Duodenal mucosa (tissue), 2 donors: ENCODE results near the gene GLI2.

ENCODE experiments used
- H3K27ac ChIP-seq: one replicate; pipeline ENCODE4 v1.7.0; 2013; ENCODE audit warnings: low read depth, low read length
- H3K27me3 ChIP-seq, 2 donors: one replicate each; pipeline ENCODE4 v1.7.0; 2013; ENCODE audit warnings: low read length in 2 of 2, control low read depth in 1 of 2; ENCODE audit not compliant: insufficient read depth in 2 of 2, control insufficient read depth in 1 of 2
- H3K36me3 ChIP-seq, 2 donors: one replicate each; pipeline ENCODE4 v1.7.0; 2013; ENCODE audit warnings: low read length in 2 of 2, control low read depth in 1 of 2; ENCODE audit not compliant: insufficient read depth in 2 of 2, control insufficient read depth in 1 of 2
- H3K4me1 ChIP-seq, 2 donors: one replicate each; pipeline ENCODE4 v1.7.0; 2013; ENCODE audit warnings: low read length in 2 of 2, control low read depth in 1 of 2; ENCODE audit not compliant: insufficient read depth in 2 of 2, control insufficient read depth in 1 of 2
- H3K4me3 ChIP-seq, 2 donors: one replicate each; pipeline ENCODE4 v1.7.0; 2013; ENCODE audit warnings: low read length in 2 of 2, low read depth in 1 of 2
- H3K9ac ChIP-seq, 2 donors: one replicate each; pipeline ENCODE4 v1.7.0; 2013; ENCODE audit warnings: low read length in 2 of 2, low read depth in 1 of 2
- H3K9me3 ChIP-seq, 2 donors: one replicate each; pipeline ENCODE4 v1.7.0; 2013; ENCODE audit warnings: low read length in 2 of 2, control low read depth in 1 of 2; ENCODE audit not compliant: control insufficient read depth in 1 of 2

GLI2 gene

DNA sequence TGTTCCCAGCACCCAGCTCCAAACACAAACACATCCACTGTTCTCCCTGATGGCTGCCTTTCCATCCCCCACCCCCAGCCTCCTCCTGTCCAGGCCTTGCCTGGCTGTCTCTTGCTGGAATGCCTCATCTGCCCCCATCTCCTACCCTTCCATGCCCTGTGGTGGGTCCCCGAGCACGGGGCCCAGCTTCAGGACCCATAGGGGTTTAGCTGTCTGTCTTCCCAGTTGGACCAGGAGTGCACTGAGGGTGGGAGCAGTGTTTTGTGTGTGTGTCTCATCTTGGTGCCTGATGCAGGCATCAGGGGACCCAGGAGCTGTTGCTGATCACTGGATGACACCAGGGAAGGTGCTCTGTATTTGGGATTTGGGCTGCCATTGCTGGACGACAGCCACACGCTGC, 34.5 kb downstream of the GLI2 start:
- peaks cover 0 to 10% of the 10 kb centered on the region in 2 donors for H3K4me1 ChIP-seq
- no peaks in the 10 kb centered on the region for H3K27me3 ChIP-seq
- H3K9me3 ChIP-seq, result no peaks in the 10 kb centered on the region
- no peaks in the 10 kb centered on the region for H3K36me3 ChIP-seq
- H3K27ac ChIP-seq, result no peak overlapping the region
- no peak overlapping the region for H3K4me3 ChIP-seq
- no peak overlapping the region for H3K9ac ChIP-seq

DNA sequence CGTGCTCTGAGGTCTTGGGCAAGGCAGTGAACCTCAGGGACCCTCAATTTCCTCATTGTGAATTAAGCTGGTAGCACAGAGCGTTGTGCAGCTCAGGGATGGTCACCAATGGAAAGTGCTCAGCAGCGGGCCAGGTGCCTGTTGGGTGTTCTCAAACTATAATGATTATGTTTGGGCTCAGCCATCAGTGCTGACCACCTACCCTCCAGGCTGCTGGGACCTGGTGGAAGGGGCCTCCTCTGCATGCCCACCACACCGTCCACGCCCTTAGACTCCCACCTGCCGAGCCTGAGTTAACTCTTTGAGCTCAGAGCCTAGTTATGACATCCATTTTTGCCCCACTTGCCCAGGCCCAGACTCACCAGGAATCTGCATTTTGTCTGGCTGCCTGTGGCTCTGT, 35.0 kb downstream of the GLI2 start:
- Histone ChIP-seq H3K9me3 (no peaks in the 10 kb centered on the region), H3K4me1 (peaks cover 0 to 10% of the 10 kb centered on the region in 2 donors), H3K4me3 (no peak overlapping the region), H3K27me3 (no peaks in the 10 kb centered on the region), H3K27ac (no peak overlapping the region), H3K9ac (no peak overlapping the region), H3K36me3 (no peaks in the 10 kb centered on the region)

DNA sequence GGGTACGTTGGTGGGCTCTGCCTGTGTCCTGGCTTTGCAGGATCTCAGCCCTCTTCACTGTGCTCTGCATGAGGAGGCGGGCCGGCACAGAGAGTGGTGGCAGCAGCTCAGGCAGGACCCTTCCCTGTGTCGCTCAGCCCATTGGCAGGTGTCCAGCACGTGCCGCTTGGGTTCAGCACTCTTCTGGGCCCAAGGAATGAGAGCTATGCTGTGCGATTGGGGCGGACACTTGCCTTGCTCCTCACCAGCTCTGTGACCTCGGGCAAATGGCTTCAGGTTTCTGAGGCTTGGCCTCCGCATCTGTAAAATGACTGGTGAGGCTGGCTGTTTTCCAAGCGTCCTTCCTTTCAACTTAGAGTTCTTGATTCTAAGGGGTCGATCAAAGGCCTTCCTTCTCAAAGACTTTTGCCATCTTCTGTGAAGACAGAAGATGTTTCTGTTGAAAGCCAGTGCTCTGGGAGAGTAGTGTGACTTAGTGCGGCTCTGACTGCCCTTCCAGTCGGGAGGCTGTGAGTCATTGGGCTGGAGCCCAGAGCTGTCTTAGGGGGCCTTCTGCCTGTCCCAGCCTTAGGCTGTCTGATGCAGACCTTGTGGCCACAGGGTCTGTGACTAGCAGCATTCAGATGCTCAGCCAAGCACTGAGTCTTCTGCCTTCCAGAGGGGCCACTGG, 35.6 kb downstream of the GLI2 start:
- no peak overlapping the region for H3K27ac ChIP-seq

DNA sequence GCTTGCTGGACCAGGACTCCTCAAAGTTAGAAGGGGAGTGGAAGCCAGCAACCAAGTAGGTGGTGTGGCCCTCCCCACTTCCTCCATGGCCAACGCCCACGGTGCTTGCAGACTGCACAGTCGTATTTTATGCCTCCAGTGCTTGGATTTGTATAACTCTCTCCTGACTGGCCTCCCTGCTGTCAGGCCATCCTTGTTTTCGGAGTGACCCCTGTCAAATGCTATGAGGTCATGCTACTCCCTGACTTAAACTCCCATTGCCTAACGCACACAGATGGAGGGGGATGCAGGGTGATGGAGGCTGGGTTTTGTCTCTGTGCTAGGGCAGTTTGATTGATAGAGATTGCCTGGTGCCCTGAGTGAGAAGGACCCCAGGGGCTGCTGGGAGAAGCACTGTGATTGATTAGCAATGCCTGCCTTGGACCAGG, 36.1 kb downstream of the GLI2 start:
- H3K27ac ChIP-seq, result no peak overlapping the region
- no peaks in the 10 kb centered on the region for H3K9me3 ChIP-seq
- no peak overlapping the region for H3K9ac ChIP-seq
- no peaks in the 10 kb centered on the region for H3K36me3 ChIP-seq
- no peak overlapping the region for H3K4me3 ChIP-seq
- H3K4me1 ChIP-seq, result peaks cover 0 to 10% of the 10 kb centered on the region in 2 donors
- no peaks in the 10 kb centered on the region for H3K27me3 ChIP-seq

More for the DNA sequence above, 35.6 kb downstream of the GLI2 start:
- Histone ChIP-seq H3K4me3 (no peak overlapping the region), H3K27me3 (no peaks in the 10 kb centered on the region), H3K9ac (no peak overlapping the region), H3K9me3 (no peaks in the 10 kb centered on the region), H3K4me1 (peaks cover 0 to 10% of the 10 kb centered on the region in 2 donors), H3K36me3 (no peaks in the 10 kb centered on the region)

- no peaks in the 10 kb centered on the region for H3K9me3 ChIP-seq
- H3K36me3 ChIP-seq, result no peaks in the 10 kb centered on the region
- no peak overlapping the region for H3K9ac ChIP-seq
- peaks cover 0 to 10% of the 10 kb centered on the region in 2 donors for H3K4me1 ChIP-seq
- no peak overlapping the region for H3K4me3 ChIP-seq
- no peak overlapping the region for H3K27ac ChIP-seq
- no peaks in the 10 kb centered on the region for H3K27me3 ChIP-seq
These were observed 36.6 kb downstream of the GLI2 start for GRCh38 chr2:120772261-120772660.

GRCh38 chr2:120773186-120773800, 37.6 kb downstream of the GLI2 start:
- no peaks in the 10 kb centered on the region for H3K36me3 ChIP-seq
- peaks cover 0 to 10% of the 10 kb centered on the region in 2 donors for H3K4me1 ChIP-seq
- no peaks in the 10 kb centered on the region for H3K27me3 ChIP-seq
- no peak overlapping the region for H3K9ac ChIP-seq
- no peak overlapping the region for H3K4me3 ChIP-seq
- no peaks in the 10 kb centered on the region for H3K9me3 ChIP-seq
- H3K27ac ChIP-seq, result no peak overlapping the region

GRCh38 chr2:120774557-120775160, 39.0 kb downstream of the GLI2 start:
- H3K4me3 ChIP-seq, result no peak overlapping the region
- H3K27ac ChIP-seq, result no peak overlapping the region
- H3K4me1 ChIP-seq, result peaks cover 0 to 10% of the 10 kb centered on the region in 2 donors
- H3K36me3 ChIP-seq, result no peaks in the 10 kb centered on the region
- no peak overlapping the region for H3K9ac ChIP-seq
- no peaks in the 10 kb centered on the region for H3K9me3 ChIP-seq
- H3K27me3 ChIP-seq, result no peaks in the 10 kb centered on the region

- Histone ChIP-seq H3K27me3 (no peaks in the 10 kb centered on the region), H3K9ac (no peak overlapping the region), H3K4me1 (peaks cover 0 to 11% of the 10 kb centered on the region in 2 donors), H3K27ac (no peak overlapping the region), H3K36me3 (no peaks in the 10 kb centered on the region), H3K9me3 (no peaks in the 10 kb centered on the region), H3K4me3 (no peak overlapping the region)
These were observed 39.5 kb downstream of the GLI2 start for GRCh38 chr2:120775194-120775593.

GRCh38 chr2:120775801-120776589, 40.3 kb downstream of the GLI2 start:
- Histone ChIP-seq H3K9ac (no peak overlapping the region), H3K9me3 (no peaks in the 10 kb centered on the region), H3K4me1 (peaks cover 0 to 12% of the 10 kb centered on the region in 2 donors), H3K27me3 (no peaks in the 10 kb centered on the region), H3K36me3 (no peaks in the 10 kb centered on the region), H3K27ac (no peak overlapping the region), H3K4me3 (no peak overlapping the region)

GRCh38 chr2:120776649-120777048, 41.0 kb downstream of the GLI2 start:
- H3K4me3 ChIP-seq, result no peak overlapping the region
- H3K27ac ChIP-seq, result no peak overlapping the region
- H3K9ac ChIP-seq, result no peak overlapping the region
- H3K9me3 ChIP-seq, result no peaks in the 10 kb centered on the region
- H3K36me3 ChIP-seq, result no peaks in the 10 kb centered on the region
- H3K4me1 ChIP-seq, result peaks cover 0 to 9% of the 10 kb centered on the region in 2 donors
- H3K27me3 ChIP-seq, result no peaks in the 10 kb centered on the region
